OCI-LY3 (cell line): ENCODE measurements around the gene CYP27A1.

Experiments used
- CTCF ChIP-seq: fragments of 200-600, 300-600 bp; sonication (generic); IDR thresholded peaks from 2 replicates; pipeline ENCODE4 v1.5.1; 2014; ENCODE audit warnings: antibody characterized with exemption, low read length, low read depth
- EZH2phosphoT487 ChIP-seq: fragments of 200-600 bp; shearing (Covaris generic); IDR thresholded peaks from 2 replicates; pipeline ENCODE4 v1.6.1; 2018; ENCODE audit warnings: antibody characterized with exemption, mixed run types, low read depth

- TF ChIP-seq CTCF (no peak), EZH2phosphoT487 (no peak)
These were observed 57.5 kb downstream of the CYP27A1 start for GRCh38 chr2:218839430-218839829.
